ENCODE measurements around the gene LDLRAD3.
A peak's percentile ranks its signal among the peaks of the same experiment; 100 is the strongest.

The LDLRAD3 gene

DNA sequence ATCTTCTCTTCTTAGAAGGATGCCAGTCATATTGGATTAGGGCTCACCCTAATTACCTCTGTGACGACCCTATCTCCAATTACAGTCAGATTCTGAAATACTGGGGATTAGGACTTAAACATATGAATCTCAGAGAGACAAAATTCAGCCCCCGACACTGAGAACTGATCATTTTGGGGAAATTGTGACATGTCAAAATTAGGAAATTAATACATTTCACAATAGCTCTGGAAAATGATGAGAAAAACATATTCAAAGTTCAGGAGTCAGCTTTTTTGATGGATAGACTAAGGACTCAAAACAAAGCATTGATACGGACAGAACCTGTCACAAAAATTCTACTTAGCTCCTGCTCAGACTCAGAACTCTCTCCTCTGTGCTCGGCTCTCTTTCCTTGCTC is 304.6 kb downstream of the LDLRAD3 start:
- TF ChIP-seq, protein P1, sequence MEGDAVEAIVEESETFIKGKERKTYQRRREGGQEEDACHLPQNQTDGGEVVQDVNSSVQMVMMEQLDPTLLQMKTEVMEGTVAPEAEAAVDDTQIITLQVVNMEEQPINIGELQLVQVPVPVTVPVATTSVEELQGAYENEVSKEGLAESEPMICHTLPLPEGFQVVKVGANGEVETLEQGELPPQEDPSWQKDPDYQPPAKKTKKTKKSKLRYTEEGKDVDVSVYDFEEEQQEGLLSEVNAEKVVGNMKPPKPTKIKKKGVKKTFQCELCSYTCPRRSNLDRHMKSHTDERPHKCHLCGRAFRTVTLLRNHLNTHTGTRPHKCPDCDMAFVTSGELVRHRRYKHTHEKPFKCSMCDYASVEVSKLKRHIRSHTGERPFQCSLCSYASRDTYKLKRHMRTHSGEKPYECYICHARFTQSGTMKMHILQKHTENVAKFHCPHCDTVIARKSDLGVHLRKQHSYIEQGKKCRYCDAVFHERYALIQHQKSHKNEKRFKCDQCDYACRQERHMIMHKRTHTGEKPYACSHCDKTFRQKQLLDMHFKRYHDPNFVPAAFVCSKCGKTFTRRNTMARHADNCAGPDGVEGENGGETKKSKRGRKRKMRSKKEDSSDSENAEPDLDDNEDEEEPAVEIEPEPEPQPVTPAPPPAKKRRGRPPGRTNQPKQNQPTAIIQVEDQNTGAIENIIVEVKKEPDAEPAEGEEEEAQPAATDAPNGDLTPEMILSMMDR (conservative IDR thresholded peaks at IDR 0.05; ENCODE audit: low read depth, low read length) = no peak
- no peak overlapping the region for H3K4me3 ChIP-seq (ENCODE audit: low read depth, low read length)
- DNase-seq (ENCODE audit: low read depth) = no peak

DNA sequence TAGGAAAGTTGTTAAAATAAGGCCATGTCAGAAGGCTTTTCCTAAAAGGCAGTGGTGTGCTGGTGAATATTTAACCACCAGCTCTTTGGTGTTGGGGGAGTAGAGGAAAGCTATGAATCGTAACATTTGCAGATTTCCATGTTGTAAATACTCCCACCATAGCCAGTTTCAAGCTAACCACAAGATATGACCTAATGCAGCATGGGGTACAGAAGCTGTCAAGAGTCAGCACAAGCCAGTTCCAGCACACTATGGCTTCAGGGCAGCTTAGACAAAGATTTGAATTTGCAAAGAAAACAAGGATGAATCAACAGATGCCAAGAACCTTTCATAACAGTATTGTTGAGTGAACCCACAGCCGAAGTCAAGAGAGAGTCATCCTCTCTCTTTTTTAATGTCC is 305.4 kb downstream of the LDLRAD3 start:
- DNase-seq (ENCODE audit: low read depth) = peak; percentile 94
- H3K4me3 ChIP-seq (ENCODE audit: low read depth, low read length) = no peak overlapping the region
- TF ChIP-seq, protein P1 (conservative IDR thresholded peaks at IDR 0.05; ENCODE audit: low read depth, low read length) = no peak

DNA sequence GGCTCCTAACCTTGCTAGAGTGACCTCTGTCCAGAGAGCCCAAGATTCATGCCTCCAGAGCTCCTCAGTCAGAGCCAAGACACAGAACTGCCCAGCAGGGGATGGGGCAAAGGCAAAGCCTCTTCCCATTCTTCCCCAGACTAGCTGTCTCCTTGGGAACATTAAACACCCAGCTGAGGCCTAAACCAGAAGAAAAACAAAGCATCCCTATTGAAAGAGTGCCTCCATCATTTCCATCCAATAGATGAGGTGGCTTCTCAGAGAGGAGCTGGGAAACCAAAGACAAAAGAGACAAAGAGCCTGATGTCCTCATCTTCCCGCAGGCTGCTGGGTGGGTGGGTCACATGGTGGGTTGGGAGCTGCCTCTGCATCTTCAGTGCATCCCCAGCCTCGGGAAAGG is 308.0 kb downstream of the LDLRAD3 start:
- no peak overlapping the region for H3K4me3 ChIP-seq (ENCODE audit: low read depth, low read length)
- no peak for DNase-seq (ENCODE audit: low read depth)
- TF ChIP-seq, protein P1 (conservative IDR thresholded peaks at IDR 0.05; ENCODE audit: low read depth, low read length) = no peak

DNA sequence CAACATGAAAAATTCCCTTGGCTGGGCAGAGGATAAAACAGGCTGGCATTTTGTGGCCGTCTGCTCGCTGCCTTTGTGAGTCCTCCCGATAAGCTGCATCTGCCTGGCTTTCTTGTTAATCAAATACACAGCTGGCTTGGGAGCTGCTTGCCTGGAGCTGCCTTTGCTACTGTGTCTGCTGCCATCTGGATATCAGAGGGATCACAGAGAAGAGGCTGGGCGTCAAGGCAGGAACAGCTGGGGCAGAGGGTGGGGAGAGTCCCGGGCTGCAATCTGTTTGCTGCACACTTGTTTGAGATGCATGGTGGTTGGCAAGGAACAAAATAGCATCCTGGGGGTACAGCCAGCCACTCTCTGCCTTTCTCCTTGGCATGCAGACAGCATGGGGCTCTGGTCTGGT is 309.4 kb downstream of the LDLRAD3 start:
- no peak for DNase-seq (ENCODE audit: low read depth)
- TF ChIP-seq, protein P1 (conservative IDR thresholded peaks at IDR 0.05; ENCODE audit: low read depth, low read length) = no peak
- no peak overlapping the region for H3K4me3 ChIP-seq (ENCODE audit: low read depth, low read length)

DNA sequence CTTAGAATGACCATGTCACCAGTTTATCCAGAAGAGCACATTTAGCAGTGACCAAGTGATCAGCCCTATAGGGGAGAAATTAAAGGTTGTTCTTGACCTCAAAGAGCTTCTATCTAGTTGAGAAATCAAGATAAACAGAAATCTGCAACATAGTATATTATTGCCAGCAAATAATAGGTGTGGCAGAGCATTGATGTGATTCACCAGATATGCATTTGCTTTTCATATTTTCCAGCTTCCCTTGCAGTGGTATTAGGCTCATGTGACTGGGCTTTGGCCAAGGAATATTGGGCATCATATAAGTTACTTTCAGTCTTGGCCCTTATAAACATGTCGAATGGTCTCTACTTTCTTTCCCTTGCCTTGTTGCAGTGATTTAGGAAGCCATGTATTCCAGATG is 310.9 kb downstream of the LDLRAD3 start:
- no peak overlapping the region for H3K4me3 ChIP-seq (ENCODE audit: low read depth, low read length)
- DNase-seq (ENCODE audit: low read depth) = peak; percentile 67
- TF ChIP-seq, protein P1 (conservative IDR thresholded peaks at IDR 0.05; ENCODE audit: low read depth, low read length) = no peak

DNA sequence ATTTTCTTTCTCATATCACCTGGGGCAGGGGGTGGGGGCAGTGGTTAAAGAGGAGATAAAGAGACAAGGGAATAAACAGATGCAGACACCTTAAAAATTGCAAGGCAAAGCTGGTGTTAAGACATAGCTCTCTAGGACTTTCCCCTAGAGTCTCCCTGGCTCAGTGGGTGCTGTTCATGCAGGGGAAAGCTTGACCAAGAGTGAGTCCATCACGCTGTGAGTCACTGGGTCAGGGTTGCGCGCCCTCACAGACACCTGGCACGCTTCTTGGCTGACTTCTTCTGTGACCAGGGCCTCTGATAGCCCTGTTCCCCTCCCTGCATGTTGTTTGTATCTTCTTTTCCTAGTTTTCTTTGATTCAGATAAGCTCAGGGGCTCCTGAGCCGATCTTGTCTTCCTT is 313.5 kb downstream of the LDLRAD3 start:
- peak; percentile 62 for DNase-seq (ENCODE audit: low read depth)
- TF ChIP-seq, protein P1 (conservative IDR thresholded peaks at IDR 0.05; ENCODE audit: low read depth, low read length) = no peak
- no peak overlapping the region for H3K4me3 ChIP-seq (ENCODE audit: low read depth, low read length)

DNA sequence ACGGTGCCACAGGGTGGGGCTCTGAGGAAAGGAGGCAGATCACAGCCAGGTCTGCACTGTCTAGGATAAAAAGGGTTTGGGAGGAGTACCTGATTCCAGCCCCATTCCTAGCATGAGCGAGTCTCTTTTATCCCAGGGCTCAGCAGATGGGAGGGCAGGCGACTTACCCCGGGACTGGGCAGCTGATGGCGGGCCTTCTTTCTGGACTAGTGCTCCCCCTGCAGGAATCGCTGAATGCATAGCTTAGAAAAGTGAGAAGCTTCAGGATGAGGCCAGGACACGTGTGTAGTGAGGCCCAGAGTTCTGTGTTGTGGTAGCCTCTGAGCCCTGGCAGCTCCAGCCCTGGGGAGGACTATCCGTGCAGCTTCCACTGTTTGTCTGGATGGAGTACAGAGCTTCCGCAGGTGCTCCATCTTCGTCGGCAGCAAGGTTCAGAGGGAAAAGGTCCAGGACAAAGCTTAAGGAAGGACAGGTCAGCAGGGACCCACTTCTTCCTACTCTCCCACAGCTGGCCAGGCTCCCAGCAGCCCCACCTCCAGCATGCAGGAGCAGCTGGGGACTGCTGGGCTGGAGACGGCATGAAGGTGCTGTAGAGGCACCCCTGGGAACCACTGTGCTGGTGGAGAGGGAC is 315.0 kb downstream of the LDLRAD3 start:
- TF ChIP-seq, protein P1 (conservative IDR thresholded peaks at IDR 0.05; ENCODE audit: low read depth, low read length) = peak; percentile 86
- DNase-seq (ENCODE audit: low read depth) = peak; percentile 91
- H3K4me3 ChIP-seq (ENCODE audit: low read depth, low read length) = no peak overlapping the region

Measured in choroid plexus epithelial cell (primary cell).